H9 (cell line): ENCODE measurements around the gene PCOLCE2. TPM values are rescaled to one million over a fixed set of nuclear protein-coding genes. Genes with fewer than 3 reads are reported as not detected.

Experiments used
- DNase-seq: peaks from one replicate; pipeline ENCODE4 v3.0.0-alpha.2; 2017
- H2AFZ ChIP-seq: one replicate; pipeline ENCODE4 v1.6.1; 2013; ENCODE audit warnings: mild to moderate bottlenecking, low read length, control low read depth, moderate library complexity
- H2AK5ac ChIP-seq: 2 replicates; pipeline ENCODE4 v1.6.1; 2013; ENCODE audit warnings: low read length, control low read depth, mixed read lengths; ENCODE audit not compliant: insufficient read length
- H2BK120ac ChIP-seq: one replicate; pipeline ENCODE4 v1.6.1; 2013; ENCODE audit warnings: low read depth, mild to moderate bottlenecking, low read length, control low read depth, inconsistent platforms; ENCODE audit not compliant: poor library complexity, severe bottlenecking
- H2BK12ac ChIP-seq: 2 replicates; pipeline ENCODE4 v1.6.1; 2013; ENCODE audit warnings: low read length, control low read depth, mixed read lengths, low read depth; ENCODE audit not compliant: insufficient read length
- H2BK15ac ChIP-seq: 2 replicates; pipeline ENCODE4 v1.6.1; 2013; ENCODE audit warnings: low read depth, low read length, control low read depth
- H2BK20ac ChIP-seq: one replicate; pipeline ENCODE4 v1.6.1; 2013; ENCODE audit warnings: low read depth, mild to moderate bottlenecking, low read length, control low read depth, inconsistent platforms; ENCODE audit not compliant: poor library complexity, severe bottlenecking
- H2BK5ac ChIP-seq: 2 replicates; pipeline ENCODE4 v1.6.1; 2013; ENCODE audit warnings: low read length, control low read depth, mixed read lengths; ENCODE audit not compliant: insufficient read length
- H3K14ac ChIP-seq: 2 replicates; pipeline ENCODE4 v1.6.1; 2013; ENCODE audit warnings: low read length, control low read depth; ENCODE audit not compliant: insufficient read depth
- H3K18ac ChIP-seq: 2 replicates; pipeline ENCODE4 v1.6.1; 2013; ENCODE audit warnings: low read depth, mild to moderate bottlenecking, mixed read lengths, low read length, control low read depth; ENCODE audit not compliant: insufficient read length
- H3K23ac ChIP-seq: 2 replicates; pipeline ENCODE4 v1.6.1; 2013; ENCODE audit warnings: low read length, control low read depth, mixed read lengths, low read depth; ENCODE audit not compliant: insufficient read length
- H3K23me2 ChIP-seq: 2 replicates; pipeline ENCODE4 v1.6.1; 2013; ENCODE audit warnings: low read depth, mild to moderate bottlenecking, mixed read lengths, low read length, control low read depth; ENCODE audit not compliant: insufficient read length, poor library complexity, severe bottlenecking
- H3K27ac ChIP-seq: 2 replicates; pipeline ENCODE4 v1.5.1; 2013; ENCODE audit warnings: low read length, control low read depth, mixed read lengths, low read depth; ENCODE audit not compliant: insufficient read length
- H3K27me3 ChIP-seq: 2 replicates; pipeline ENCODE4 v1.6.1; 2013; ENCODE audit warnings: low read length, control low read depth, inconsistent platforms; ENCODE audit not compliant: insufficient read depth
- H3K4ac ChIP-seq: 2 replicates; pipeline ENCODE4 v1.6.1; 2013; ENCODE audit warnings: low read depth, mild to moderate bottlenecking, control low read depth, inconsistent platforms, low read length, moderate library complexity
- H3K4me1 ChIP-seq: 2 replicates; pipeline ENCODE4 v1.6.1; 2013; ENCODE audit warnings: low read length, control low read depth, inconsistent platforms; ENCODE audit not compliant: insufficient read depth
- H3K4me2 ChIP-seq: 2 replicates; pipeline ENCODE4 v1.6.1; 2013; ENCODE audit warnings: low read length, control low read depth, mixed read lengths; ENCODE audit not compliant: insufficient read length, insufficient read depth
- H3K56ac ChIP-seq: 2 replicates; pipeline ENCODE4 v1.6.1; 2013; ENCODE audit warnings: low read depth, mild to moderate bottlenecking, mixed read lengths, low read length, control low read depth; ENCODE audit not compliant: insufficient read length
- H3K79me1 ChIP-seq: 2 replicates; pipeline ENCODE4 v1.6.1; 2013; ENCODE audit warnings: low read depth, mild to moderate bottlenecking, moderate library complexity, low read length, control low read depth, inconsistent platforms; ENCODE audit not compliant: insufficient read depth, poor library complexity, severe bottlenecking
- H3K79me2 ChIP-seq: 2 replicates; pipeline ENCODE4 v1.6.1; 2013; ENCODE audit warnings: low read length, control low read depth, inconsistent platforms; ENCODE audit not compliant: insufficient read depth
- H3K9ac ChIP-seq: 2 replicates; pipeline ENCODE4 v1.6.1; 2013; ENCODE audit warnings: low read length, control low read depth, mixed read lengths; ENCODE audit not compliant: insufficient read length; ENCODE audit errors: extremely low read depth
- H3K9me3 ChIP-seq: one replicate; pipeline ENCODE4 v1.6.1; 2013; ENCODE audit warnings: low read depth, low read length, inconsistent platforms; ENCODE audit not compliant: control insufficient read depth
- H3T11ph ChIP-seq: one replicate; pipeline ENCODE4 v1.6.1; 2013; ENCODE audit warnings: mild to moderate bottlenecking, low read length, control low read depth, inconsistent platforms
- H4K20me1 ChIP-seq: one replicate; pipeline ENCODE4 v1.6.1; 2013; ENCODE audit not compliant: control insufficient read depth, insufficient read length, insufficient read depth
- H4K5ac ChIP-seq: 2 replicates; pipeline ENCODE4 v1.6.1; 2013; ENCODE audit warnings: low read depth, mild to moderate bottlenecking, mixed read lengths, low read length, control low read depth; ENCODE audit not compliant: insufficient read length
- H4K8ac ChIP-seq: replicated peaks from 2 replicates; pipeline ENCODE4 v1.6.1; 2013; ENCODE audit warnings: low read length, control low read depth, mixed read lengths, low read depth; ENCODE audit not compliant: insufficient read length
- H4K91ac ChIP-seq: 2 replicates; pipeline ENCODE4 v1.6.1; 2013; ENCODE audit warnings: low read depth, mild to moderate bottlenecking, moderate library complexity, mixed read lengths, low read length, control low read depth; ENCODE audit not compliant: insufficient read length
- H3K27ac Mint-ChIP-seq, 3 experiments: 2 replicates in 2 of 3; 3 replicates in 1 of 3; pipeline ENCODE4 v1.8.0; 2020 to 2021; ENCODE audit warnings: mixed read lengths in 3 of 3, mild to moderate bottlenecking in 1 of 3, moderate library complexity in 1 of 3
- H3K27me3 Mint-ChIP-seq: 2 replicates; pipeline ENCODE4 v1.8.0; 2021; ENCODE audit warnings: low read depth, mild to moderate bottlenecking, moderate library complexity, mixed read lengths
- H3K36me3 Mint-ChIP-seq, 3 experiments: 2 replicates in 2 of 3; 3 replicates in 1 of 3; pipeline ENCODE4 v1.8.0; 2020 to 2021; ENCODE audit warnings: low read depth in 3 of 3, mixed read lengths in 3 of 3; ENCODE audit not compliant: insufficient read depth in 1 of 3
- H3K4me1 Mint-ChIP-seq, 2 experiments: 2 replicates each; pipeline ENCODE4 v1.8.0; 2020; ENCODE audit warnings: mixed read lengths in 2 of 2
- H3K4me3 Mint-ChIP-seq, 2 experiments: 2 replicates in 1 of 2; 3 replicates in 1 of 2; pipeline ENCODE4 v1.8.0; 2020 to 2021; ENCODE audit warnings: mild to moderate bottlenecking in 2 of 2, mixed read lengths in 2 of 2, moderate library complexity in 1 of 2
- H3K9me3 Mint-ChIP-seq, 2 experiments: 2 replicates in 1 of 2; 3 replicates in 1 of 2; pipeline ENCODE4 v1.8.0; 2020; ENCODE audit warnings: mild to moderate bottlenecking in 2 of 2, mixed read lengths in 2 of 2, moderate library complexity in 1 of 2
- CTCF ChIP-seq: fragments of 200-600 bp; sonication (generic); conservative IDR thresholded peaks from 3 replicates; pipeline ENCODE4 v1.8.0; 2021; ENCODE audit warnings: antibody characterized with exemption, mild to moderate bottlenecking
- WGBS: extraction: QIAGEN DNeasy Blood & Tissue Kit; methylation state at CpG from one replicate; pipeline ENCODE4 v1.1.7; 2013; ENCODE audit warnings: missing lambda C conversion rate, low lambda C conversion rate, mixed read lengths; ENCODE audit not compliant: insufficient read length; ENCODE audit errors: extremely low coverage; 5-methylcytosine and 5-hydroxymethylcytosine counted together
- total RNA-seq: library from RNA; stranded (reverse); gene quantifications from 2 replicates; pipeline ENCODE4 v1.2.1, GENCODE V29; 2021

PCOLCE2 gene
- total RNA-seq, 1 experiment from 2014 or later = 9.2 TPM

- H3K27ac ChIP-seq = no peak overlapping the region
- no peak overlapping the region for H2BK120ac ChIP-seq
Measured at GRCh38 chr3:142886021-142886420, 2.9 kb downstream of the PCOLCE2 start.

More at GRCh38 chr3:142886021-142886420, 2.9 kb downstream of the PCOLCE2 start:
- Histone ChIP-seq H2AK5ac (no peak overlapping the region), H3K79me2 (no peaks in the 10 kb centered on the region; the same call in 1 of the 2 replicates), H4K8ac (no peak overlapping the region), H3K4me1 (no peaks in the 10 kb centered on the region), H3K27me3 (peaks cover 2% of the 10 kb centered on the region; the same call in 1 of the 2 replicates), H3K9me3 (no peaks in the 10 kb centered on the region), H4K20me1 (no peaks in the 10 kb centered on the region), H4K91ac (no peak overlapping the region), H3T11ph (no peak overlapping the region), H2BK12ac (no peak overlapping the region), H3K18ac (no peak overlapping the region), H3K14ac (no peak overlapping the region), H2AFZ (no peak overlapping the region), H3K4me2 (no peak overlapping the region), H3K23me2 (peaks cover 7% of the 10 kb centered on the region), H2BK5ac (no peak overlapping the region), H3K23ac (no peak overlapping the region), H2BK15ac (no peak overlapping the region), H3K4ac (no peak overlapping the region), H3K79me1 (no peaks in the 10 kb centered on the region), H4K5ac (no peak overlapping the region), H3K9ac (no peak overlapping the region), H3K56ac (no peak overlapping the region), H2BK20ac (no peak overlapping the region)
- H3K36me3 Mint-ChIP-seq = peaks cover 0 to 3% (median 0%) of the 10 kb centered on the region in 3 experiments; a peak in 2 of 7 replicates
- TF ChIP-seq CTCF = no peak
- WGBS = no CpG with 5 or more reads among the region's 7 CpGs
- H3K4me1 Mint-ChIP-seq = peaks cover 5 to 10% of the 10 kb centered on the region in 2 experiments
- H3K9me3 Mint-ChIP-seq = no peaks in the 10 kb centered on the region
- peaks cover 20% of the 10 kb centered on the region for H3K27me3 Mint-ChIP-seq
- no peak overlapping the region for H3K27ac Mint-ChIP-seq
- no peak for DNase-seq
- no peak overlapping the region for H3K4me3 Mint-ChIP-seq
